ENCODE results near the gene TNS3. TPM values are rescaled to one million over a fixed set of nuclear protein-coding genes. Genes with fewer than 3 reads are reported as not detected.

The TNS3 gene
- total RNA-seq, 4 donors from 2014 or later: 34.6 to 52.5 (median 48.6) TPM

DNA sequence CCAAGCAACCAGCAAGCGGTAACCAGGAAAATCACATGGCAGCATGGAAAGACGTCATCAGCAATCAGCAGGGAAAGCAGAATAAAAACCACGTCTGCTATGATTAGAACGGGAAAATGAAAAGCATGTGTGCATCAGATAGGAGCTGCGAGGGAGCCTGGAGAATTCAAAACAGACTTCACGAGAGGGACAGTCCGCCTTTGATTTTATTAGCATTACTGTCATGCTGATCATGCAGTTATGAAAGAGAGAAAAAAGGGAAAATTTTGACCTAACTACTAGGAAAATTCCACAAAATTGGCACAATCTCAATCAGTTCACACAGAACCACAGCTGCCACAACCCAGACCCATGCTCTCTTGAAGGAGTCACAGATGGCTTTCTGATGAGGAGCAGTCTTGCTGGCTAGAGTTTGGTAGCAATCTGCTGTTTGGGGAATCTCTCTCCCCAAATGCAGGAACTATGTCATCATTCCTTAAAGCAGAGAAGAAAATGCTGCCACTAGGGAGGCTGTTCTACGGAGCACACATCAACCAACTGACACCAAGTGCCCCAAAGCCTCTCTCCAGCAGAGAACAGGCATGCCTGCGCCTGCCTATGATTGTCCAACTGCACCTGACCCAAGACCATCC, 295.9 kb downstream of the TNS3 start:
- peak; percentile 68 for DNase-seq (ENCODE audit: extremely low spot score)
- Histone ChIP-seq H3K36me3 (peaks cover 13 to 70% (median 50%) of the 10 kb centered on the region in 4 donors), H3K27me3 (no peaks in the 10 kb centered on the region), H3K4me3 (no peak overlapping the region), H3K9me3 (no peaks in the 10 kb centered on the region), H3K4me1 (peaks cover 0 to 18% (median 0%) of the 10 kb centered on the region in 4 donors), H3K27ac (replicated peaks in 1 of 4) (peak overlapping the region in 2 of 4 donors; percentile 30 to 40)
- 86% methylated on average over 8 of the region's 9 CpGs for WGBS
- TF ChIP-seq POLR2A (IDR thresholded peaks at IDR 0.05; ENCODE audit: low read depth): no peak
- TF ChIP-seq, protein P1, sequence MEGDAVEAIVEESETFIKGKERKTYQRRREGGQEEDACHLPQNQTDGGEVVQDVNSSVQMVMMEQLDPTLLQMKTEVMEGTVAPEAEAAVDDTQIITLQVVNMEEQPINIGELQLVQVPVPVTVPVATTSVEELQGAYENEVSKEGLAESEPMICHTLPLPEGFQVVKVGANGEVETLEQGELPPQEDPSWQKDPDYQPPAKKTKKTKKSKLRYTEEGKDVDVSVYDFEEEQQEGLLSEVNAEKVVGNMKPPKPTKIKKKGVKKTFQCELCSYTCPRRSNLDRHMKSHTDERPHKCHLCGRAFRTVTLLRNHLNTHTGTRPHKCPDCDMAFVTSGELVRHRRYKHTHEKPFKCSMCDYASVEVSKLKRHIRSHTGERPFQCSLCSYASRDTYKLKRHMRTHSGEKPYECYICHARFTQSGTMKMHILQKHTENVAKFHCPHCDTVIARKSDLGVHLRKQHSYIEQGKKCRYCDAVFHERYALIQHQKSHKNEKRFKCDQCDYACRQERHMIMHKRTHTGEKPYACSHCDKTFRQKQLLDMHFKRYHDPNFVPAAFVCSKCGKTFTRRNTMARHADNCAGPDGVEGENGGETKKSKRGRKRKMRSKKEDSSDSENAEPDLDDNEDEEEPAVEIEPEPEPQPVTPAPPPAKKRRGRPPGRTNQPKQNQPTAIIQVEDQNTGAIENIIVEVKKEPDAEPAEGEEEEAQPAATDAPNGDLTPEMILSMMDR (IDR thresholded peaks at IDR 0.05): peak in 1 of 3 experiments; percentile 12
- intact Hi-C loops (cut with DNase I): loop anchor here (5.0 kb wide), 1 partner anchor 206 kb away; no protein-coding TSS in a partner anchor

DNA sequence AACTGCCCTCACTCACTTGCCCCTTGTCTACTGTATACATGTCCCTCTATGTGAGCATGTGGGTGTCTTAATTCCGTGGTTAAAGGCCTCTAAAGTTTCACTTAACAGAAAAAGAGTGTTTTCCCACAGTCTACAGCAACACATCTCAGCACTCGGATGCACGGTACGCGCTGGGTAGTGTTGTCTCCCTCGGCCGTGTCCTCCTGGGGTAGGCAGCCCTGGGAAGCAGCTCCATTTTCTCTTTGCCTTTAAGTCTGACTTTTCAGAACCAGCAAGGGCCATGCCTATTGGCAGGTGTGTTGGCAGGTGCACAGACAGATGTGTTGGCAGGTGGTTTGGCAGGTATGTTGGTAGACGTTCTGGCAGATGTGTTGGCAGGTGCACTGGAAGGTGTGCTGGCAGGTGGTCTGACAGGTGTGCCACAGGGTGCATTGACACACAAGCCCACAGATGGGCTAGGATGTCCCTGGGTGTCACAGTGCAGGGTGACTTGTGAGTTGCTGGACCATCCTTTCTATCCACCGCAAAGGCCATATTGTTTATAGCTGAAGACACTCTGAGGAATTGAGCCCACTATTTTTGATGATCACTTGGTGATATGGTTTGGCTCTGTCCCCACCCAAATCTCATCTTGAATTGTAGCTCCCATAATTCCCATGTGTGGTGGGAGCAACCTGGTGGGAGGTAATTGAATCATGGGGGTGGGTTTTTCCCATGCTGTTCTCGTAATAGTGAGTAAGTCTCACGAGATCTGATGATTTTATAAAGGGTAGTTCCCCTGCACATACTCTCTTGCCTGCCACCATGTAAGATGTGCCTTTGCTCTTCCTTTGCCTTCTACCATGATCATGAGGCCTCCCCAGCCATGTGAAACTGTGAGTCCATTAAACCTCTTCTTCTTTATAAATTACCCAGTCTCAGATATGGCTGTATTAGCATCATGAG, 296.9 kb downstream of the TNS3 start:
- TF ChIP-seq EP300 (IDR thresholded peaks at IDR 0.05) (no peak), POLR2A (IDR thresholded peaks at IDR 0.05; ENCODE audit: low read depth) (no peak), POLR2AphosphoS5 (IDR thresholded peaks at IDR 0.05) (no peak)
- TF ChIP-seq, protein P1 (IDR thresholded peaks at IDR 0.05): no peak
- no peak overlapping the region for H3K4me3 ChIP-seq
- peak; percentile 72 for DNase-seq (ENCODE audit: extremely low spot score)
- WGBS: 92% methylated on average over 8 of the region's 11 CpGs
- peaks cover 0 to 16% (median 0%) of the 10 kb centered on the region in 4 donors for H3K4me1 ChIP-seq
- H3K27ac ChIP-seq (replicated peaks in 1 of 4): no peak overlapping the region
- no peaks in the 10 kb centered on the region for H3K9me3 ChIP-seq
- intact Hi-C loops (cut with DNase I): loop anchor here (5.0 kb wide), 1 partner anchor 207 kb away; no protein-coding TSS in a partner anchor
- H3K36me3 ChIP-seq: peaks cover 16 to 73% (median 57%) of the 10 kb centered on the region in 4 donors
- H3K27me3 ChIP-seq: no peaks in the 10 kb centered on the region

DNA sequence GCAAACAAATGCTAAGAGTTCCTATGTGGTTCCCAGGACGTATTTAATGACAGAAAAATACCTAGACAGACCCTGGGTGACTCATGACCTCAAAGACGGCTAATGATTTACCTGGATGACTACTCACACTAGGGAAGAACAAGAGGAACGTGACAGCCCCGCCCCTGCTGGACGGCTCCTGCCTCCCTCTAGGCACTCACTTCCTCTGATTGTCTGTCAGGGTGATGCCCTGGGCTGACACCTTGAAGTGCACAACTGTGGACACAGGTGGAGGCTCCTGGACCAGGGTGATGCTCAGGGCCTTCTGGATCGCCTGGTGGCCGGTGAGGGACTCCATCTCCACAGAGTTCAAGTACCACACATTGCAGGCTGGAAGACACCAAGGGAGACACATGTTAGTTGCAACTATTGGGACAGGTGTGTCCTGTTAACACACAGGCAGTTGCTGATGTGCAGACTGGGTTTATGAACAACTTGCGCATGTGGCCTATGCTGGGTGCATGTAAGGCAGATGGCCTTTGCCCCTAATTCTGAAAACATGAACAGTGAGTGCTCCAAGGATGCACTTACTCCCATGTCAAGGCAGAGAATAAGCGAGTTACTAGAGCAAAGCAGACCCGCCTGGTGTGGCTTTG, 298.3 kb downstream of the TNS3 start:
- peaks cover 16 to 81% (median 70%) of the 10 kb centered on the region in 4 donors for H3K36me3 ChIP-seq
- intact Hi-C loops (cut with DNase I): no loop called here
- TF ChIP-seq, protein P1 (IDR thresholded peaks at IDR 0.05): no peak
- no peak for TF ChIP-seq POLR2A (IDR thresholded peaks at IDR 0.05; ENCODE audit: low read depth)
- no peak for TF ChIP-seq EP300 (IDR thresholded peaks at IDR 0.05)
- no peak for TF ChIP-seq POLR2AphosphoS5 (IDR thresholded peaks at IDR 0.05)
- no peak overlapping the region for H3K4me3 ChIP-seq
- WGBS: 90% methylated on average over 8 of the region's 10 CpGs
- H3K27me3 ChIP-seq: no peaks in the 10 kb centered on the region
- H3K9me3 ChIP-seq: no peaks in the 10 kb centered on the region
- no peak overlapping the region for H3K27ac ChIP-seq (replicated peaks in 1 of 4)
- DNase-seq (ENCODE audit: extremely low spot score): no peak
- peaks cover 0 to 16% (median 0%) of the 10 kb centered on the region in 4 donors for H3K4me1 ChIP-seq

DNA sequence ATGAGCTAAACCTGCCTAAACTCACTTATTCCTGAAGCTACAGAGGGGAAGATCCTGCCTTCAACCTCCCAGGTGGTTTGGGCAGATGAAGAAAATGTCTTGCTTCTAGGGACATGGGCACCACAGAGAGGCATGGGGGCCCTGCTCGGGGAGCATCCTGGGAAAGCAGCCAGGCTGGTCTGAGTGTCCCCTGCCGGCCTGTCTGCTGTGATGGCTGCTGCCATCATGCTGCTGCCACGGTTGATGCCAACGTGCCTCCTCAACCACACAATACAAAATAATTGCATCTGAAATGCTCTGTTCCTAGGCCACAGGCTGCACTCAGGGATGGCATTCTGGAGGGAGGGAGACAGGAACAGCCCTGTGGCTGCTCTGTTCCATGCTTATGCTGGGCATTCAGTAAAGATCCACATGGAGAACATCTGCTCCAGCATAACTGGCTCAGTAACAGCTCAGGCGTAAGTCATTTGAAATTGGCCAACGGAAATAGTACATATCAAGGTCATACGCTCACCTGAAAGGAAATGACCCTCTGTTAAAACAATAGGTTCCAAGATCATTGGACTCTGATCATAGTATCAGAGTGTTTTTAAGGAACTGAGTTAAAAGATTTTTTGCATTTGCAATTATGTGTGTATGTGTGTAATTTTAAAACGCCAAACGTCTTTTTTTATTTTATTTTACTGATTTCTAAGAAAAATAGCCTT, 299.0 kb downstream of the TNS3 start:
- Histone ChIP-seq H3K4me1 (peaks cover 0 to 13% (median 0%) of the 10 kb centered on the region in 4 donors), H3K36me3 (peaks cover 16 to 85% (median 74%) of the 10 kb centered on the region in 4 donors), H3K27me3 (no peaks in the 10 kb centered on the region), H3K27ac (replicated peaks in 1 of 4) (no peak overlapping the region), H3K9me3 (no peaks in the 10 kb centered on the region), H3K4me3 (no peak overlapping the region)
- intact Hi-C loops (cut with DNase I): no loop called here
- DNase-seq (ENCODE audit: extremely low spot score): no peak
- TF ChIP-seq EP300 (IDR thresholded peaks at IDR 0.05) (no peak), POLR2A (IDR thresholded peaks at IDR 0.05; ENCODE audit: low read depth) (no peak), POLR2AphosphoS5 (IDR thresholded peaks at IDR 0.05) (no peak)
- TF ChIP-seq, protein P1 (IDR thresholded peaks at IDR 0.05): no peak
- WGBS: 93% methylated on average over 8 of the region's 9 CpGs
